ENCODE data around the gene PLEKHO1. TPM values are rescaled to one million over a fixed set of nuclear protein-coding genes. Genes with fewer than 3 reads are reported as not detected.

The PLEKHO1 gene, protein sequence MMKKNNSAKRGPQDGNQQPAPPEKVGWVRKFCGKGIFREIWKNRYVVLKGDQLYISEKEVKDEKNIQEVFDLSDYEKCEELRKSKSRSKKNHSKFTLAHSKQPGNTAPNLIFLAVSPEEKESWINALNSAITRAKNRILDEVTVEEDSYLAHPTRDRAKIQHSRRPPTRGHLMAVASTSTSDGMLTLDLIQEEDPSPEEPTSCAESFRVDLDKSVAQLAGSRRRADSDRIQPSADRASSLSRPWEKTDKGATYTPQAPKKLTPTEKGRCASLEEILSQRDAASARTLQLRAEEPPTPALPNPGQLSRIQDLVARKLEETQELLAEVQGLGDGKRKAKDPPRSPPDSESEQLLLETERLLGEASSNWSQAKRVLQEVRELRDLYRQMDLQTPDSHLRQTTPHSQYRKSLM
- 53.5 and 55.6 TPM in 2 replicates for total RNA-seq

DNA sequence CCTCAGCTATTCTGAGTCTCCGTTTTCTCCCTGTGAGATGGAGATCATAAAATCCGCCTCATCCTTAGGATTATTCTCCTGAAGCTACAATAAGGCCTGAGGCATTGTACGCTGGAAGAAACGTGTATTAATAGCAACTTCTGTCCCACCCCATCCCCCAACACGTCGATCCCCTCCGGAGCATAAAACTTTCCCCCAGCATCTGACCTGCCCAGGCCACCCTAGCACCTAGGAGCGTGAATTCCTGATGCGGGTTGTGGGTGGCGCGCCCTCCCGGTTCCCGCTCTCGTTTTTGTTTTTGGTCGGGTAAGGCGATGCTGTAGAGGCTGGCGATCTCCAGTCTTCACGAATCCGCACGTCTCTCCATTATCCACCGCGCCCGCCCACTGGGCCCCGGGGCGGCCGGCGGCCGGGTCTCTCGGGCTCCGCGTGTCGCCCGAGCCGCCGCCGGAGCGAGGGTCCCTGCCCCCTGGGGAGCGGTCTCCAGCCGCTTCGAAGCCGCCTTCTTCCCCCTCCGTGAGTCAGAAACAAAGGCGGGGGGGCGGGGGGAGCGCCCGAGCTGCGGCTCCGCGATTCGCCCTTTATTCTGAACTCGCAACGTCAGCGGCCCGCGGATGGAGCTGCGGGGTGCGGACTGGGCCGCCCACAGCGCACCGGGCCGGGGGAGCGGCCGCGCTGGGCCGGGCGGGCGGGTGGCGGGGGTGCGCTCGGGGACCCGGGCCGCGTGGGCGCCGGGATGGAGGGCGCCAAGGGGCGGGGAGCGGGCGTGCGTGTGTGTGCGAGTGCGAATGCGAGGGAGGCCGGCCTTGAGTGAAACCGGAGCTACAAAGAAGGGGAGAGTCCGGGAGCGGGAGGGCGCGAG is at the start of gene PLEKHO1:
Gene PLEKHO1 (plus strand): TSS at position 646 of the 862 bp plus-strand sequence. CDS start 342 bp downstream, outside the sequence.

Other genes starting within 250 kb of the PLEKHO1 start
- 19.3 and 26.8 TPM in 2 replicates for gene SV2A, start 232.1 kb upstream of the PLEKHO1 start, total RNA-seq
- gene SF3B4, start 222.1 kb upstream of the PLEKHO1 start, total RNA-seq = 13.2 and 16.0 TPM in 2 replicates
- 6.9 and 9.5 TPM in 2 replicates for gene MTMR11, start 213.0 kb upstream of the PLEKHO1 start, total RNA-seq
- gene OTUD7B, start 139.2 kb upstream of the PLEKHO1 start, total RNA-seq = 8.8 and 9.9 TPM in 2 replicates
- 16.9 and 25.2 TPM in 2 replicates for gene VPS45, start 82.1 kb upstream of the PLEKHO1 start, total RNA-seq
- 17.6 and 30.9 TPM in 2 replicates for gene ANP32E, start 86.2 kb downstream of the PLEKHO1 start, total RNA-seq
- gene CA14, start 107.9 kb downstream of the PLEKHO1 start, total RNA-seq = not detected in 2 replicates
- gene APH1A, start 119.1 kb downstream of the PLEKHO1 start, total RNA-seq = 98.3 and 113 TPM in 2 replicates
- gene C1orf54, start 122.9 kb downstream of the PLEKHO1 start, total RNA-seq = 9.4 and 17.2 TPM in 2 replicates
- gene CIART, start 132.6 kb downstream of the PLEKHO1 start, total RNA-seq = 1.3 and 6.6 TPM in 2 replicates
- 44.1 and 55.3 TPM in 2 replicates for gene MRPS21, start 143.9 kb downstream of the PLEKHO1 start, total RNA-seq
- 20.7 and 26.7 TPM in 2 replicates for gene PRPF3, start 171.6 kb downstream of the PLEKHO1 start, total RNA-seq
- gene RPRD2, start 214.2 kb downstream of the PLEKHO1 start, total RNA-seq = 8.5 and 17.6 TPM in 2 replicates